ENCODE results near the gene MIPOL1. TPM values are rescaled to one million over a fixed set of nuclear protein-coding genes. Genes with fewer than 3 reads are reported as not detected.

MIPOL1 gene
- total and polyA plus RNA-seq, 9 of the 15 experiments (the other 6 are each of a cell fraction or from before 2014, with no cell fraction given) = 6.7 to 21.9 (median 12.4) TPM

- no peak overlapping the region for H2AFZ ChIP-seq (ENCODE audit: low read depth, low read length)
- no peaks in the 10 kb centered on the region for H3K27me3 ChIP-seq (ENCODE audit: control insufficient read depth in 2 of 2, insufficient read depth in 2 of 2, low read length in 2 of 2)
- H4K20me1 ChIP-seq (replicated peaks; ENCODE audit: control insufficient read depth, insufficient read depth, low read length) = no peaks in the 10 kb centered on the region
- H3K9me3 ChIP-seq (replicated peaks; ENCODE audit: control insufficient read depth, insufficient read depth, low read depth, low read length) = no peaks in the 10 kb centered on the region
- H3K9ac ChIP-seq (ENCODE audit: insufficient read depth in 1 of 2, low read depth in 2 of 2, low read length in 2 of 2) = no peak overlapping the region
- CTCF ChIA-PET (ENCODE audit: low intra/inter-chr PET ratio) = no interaction called here
- no peak overlapping the region for H3K4me2 ChIP-seq (ENCODE audit: insufficient read depth, low read length)
- ATAC-seq = no peak
- TF ChIP-seq ZNF212 (CRISPR knock-in tag; IDR thresholded peaks at IDR 0.05) = no peak
- TF ChIP-seq SETDB1 (IDR thresholded peaks at IDR 0.05; ENCODE audit: low read length) = no peak
- TF ChIP-seq ZSCAN32 (CRISPR knock-in tag; IDR thresholded peaks at IDR 0.05) = no peak
- no peak for TF ChIP-seq JUND (IDR thresholded peaks at IDR 0.05; ENCODE audit: borderline replicate concordance, low read depth, low read length)
- no peak for TF ChIP-seq JUND (tag; IDR thresholded peaks at IDR 0.05; ENCODE audit: borderline replicate concordance, low read depth, low read length)
- TF ChIP-seq, protein P1, sequence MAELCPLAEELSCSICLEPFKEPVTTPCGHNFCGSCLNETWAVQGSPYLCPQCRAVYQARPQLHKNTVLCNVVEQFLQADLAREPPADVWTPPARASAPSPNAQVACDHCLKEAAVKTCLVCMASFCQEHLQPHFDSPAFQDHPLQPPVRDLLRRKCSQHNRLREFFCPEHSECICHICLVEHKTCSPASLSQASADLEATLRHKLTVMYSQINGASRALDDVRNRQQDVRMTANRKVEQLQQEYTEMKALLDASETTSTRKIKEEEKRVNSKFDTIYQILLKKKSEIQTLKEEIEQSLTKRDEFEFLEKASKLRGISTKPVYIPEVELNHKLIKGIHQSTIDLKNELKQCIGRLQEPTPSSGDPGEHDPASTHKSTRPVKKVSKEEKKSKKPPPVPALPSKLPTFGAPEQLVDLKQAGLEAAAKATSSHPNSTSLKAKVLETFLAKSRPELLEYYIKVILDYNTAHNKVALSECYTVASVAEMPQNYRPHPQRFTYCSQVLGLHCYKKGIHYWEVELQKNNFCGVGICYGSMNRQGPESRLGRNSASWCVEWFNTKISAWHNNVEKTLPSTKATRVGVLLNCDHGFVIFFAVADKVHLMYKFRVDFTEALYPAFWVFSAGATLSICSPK (IDR thresholded peaks at IDR 0.05; ENCODE audit: borderline replicate concordance) = no peak
- no peak for TF ChIP-seq MCM7 (IDR thresholded peaks at IDR 0.05)
- no peak for TF ChIP-seq MCM3 (IDR thresholded peaks at IDR 0.05)
- no peak overlapping the region for H3K4me3 ChIP-seq
- H3K27ac ChIP-seq (ENCODE audit: extremely low read depth, low read depth, low read length) = no peak overlapping the region
- no peaks in the 10 kb centered on the region for H3K79me2 ChIP-seq (ENCODE audit: control insufficient read depth, insufficient read depth, low read length)
- in situ Hi-C loops (cut with MboI) = no loop called here
- DNase-seq (ENCODE audit: extremely low read depth in 1 of 4, low spot score in 3 of 4) = no peak
- 0% methylated on average over 1 of the region's 1 CpG for WGBS (ENCODE audit: insufficient coverage, low coverage, missing lambda C conversion rate)
- POLR2A ChIA-PET = interaction anchor here (0.7 kb wide), 1 partner anchor 8 kb away, joined by 3 read pairs; no protein-coding TSS in a partner anchor
- no peak for FAIRE-seq
- intact Hi-C loops (cut with micrococcal nuclease) = no loop called here
- H3K36me3 ChIP-seq (ENCODE audit: control insufficient read depth, insufficient read depth, low read length) = no peaks in the 10 kb centered on the region
- H3K4me1 ChIP-seq (replicated peaks in 1 of 2; ENCODE audit: control insufficient read depth in 2 of 2, insufficient read depth in 2 of 2, low read length in 2 of 2) = no peaks in the 10 kb centered on the region; a peak in 1 of 5 replicates
- H3K9me1 ChIP-seq (ENCODE audit: control insufficient read depth, insufficient read depth, low read length) = no peaks in the 10 kb centered on the region
- no TSS peak for BruUV-seq (replicated peaks)
Measured at GRCh38 chr14:37403626-37404025, 205.9 kb downstream of the MIPOL1 start.

Measured in K562 (cell line).